ENCODE results near the gene ERI2.
"Not testable (repeated sequence)": the region's sequence is repeated elsewhere in the genome, so short reads cannot be mapped to it uniquely, and the experiment has no call there.

The ERI2 gene

GRCh38 chr16:20766294-20766693 is 40.0 kb downstream of the ERI2 start:
- no peak overlapping the region for H3K27ac ChIP-seq (ENCODE audit: low read length)
- H3K4me3 ChIP-seq (ENCODE audit: low read length), result no peak overlapping the region
- no peaks in the 10 kb centered on the region for H3K27me3 ChIP-seq (ENCODE audit: control insufficient read depth, insufficient read depth, low read length)
- DNase-seq (ENCODE audit: low read depth, low spot score), result no peak
- no peaks in the 10 kb centered on the region for H3K36me3 ChIP-seq (ENCODE audit: control insufficient read depth, insufficient read depth, low read length)
- WGBS (ENCODE audit: insufficient coverage, insufficient read length), result no CpG with 5 or more reads among the region's 5 CpGs
- H3K4me1 ChIP-seq (ENCODE audit: control insufficient read depth, insufficient read depth, low read length), result no peaks in the 10 kb centered on the region
- no peaks in the 10 kb centered on the region for H3K9me3 ChIP-seq (ENCODE audit: control insufficient read depth, insufficient read depth, low read length)

GRCh38 chr16:20765732-20766131 is 40.5 kb downstream of the ERI2 start:
- no peaks in the 10 kb centered on the region for H3K36me3 ChIP-seq (ENCODE audit: control insufficient read depth, insufficient read depth, low read length)
- no peaks in the 10 kb centered on the region for H3K9me3 ChIP-seq (ENCODE audit: control insufficient read depth, insufficient read depth, low read length)
- H3K4me3 ChIP-seq (ENCODE audit: low read length), result no peak overlapping the region
- no peak overlapping the region for H3K27ac ChIP-seq (ENCODE audit: low read length)
- no CpG with 5 or more reads among the region's 2 CpGs for WGBS (ENCODE audit: insufficient coverage, insufficient read length)
- no peak for DNase-seq (ENCODE audit: low read depth, low spot score)
- H3K4me1 ChIP-seq (ENCODE audit: control insufficient read depth, insufficient read depth, low read length), result no peaks in the 10 kb centered on the region
- H3K27me3 ChIP-seq (ENCODE audit: control insufficient read depth, insufficient read depth, low read length), result no peaks in the 10 kb centered on the region

- no CpG with 5 or more reads among the region's 1 CpG for WGBS (ENCODE audit: insufficient coverage, insufficient read length)
- not testable (repeated sequence) for H3K27me3 ChIP-seq (ENCODE audit: control insufficient read depth, insufficient read depth, low read length); H3K36me3 ChIP-seq (ENCODE audit: control insufficient read depth, insufficient read depth, low read length); H3K4me3 ChIP-seq (ENCODE audit: low read length); H3K27ac ChIP-seq (ENCODE audit: low read length); H3K4me1 ChIP-seq (ENCODE audit: control insufficient read depth, insufficient read depth, low read length); DNase-seq (ENCODE audit: low read depth, low spot score); H3K9me3 ChIP-seq (ENCODE audit: control insufficient read depth, insufficient read depth, low read length)
Measured at GRCh38 chr16:20764448-20764847, 41.8 kb downstream of the ERI2 start.

GRCh38 chr16:20763461-20764232 is 42.6 kb downstream of the ERI2 start, which contains the start of gene ACSM3:
Gene ACSM3 (plus strand): TSS chr16:20764014. CDS start chr16:20770035, 6,021 bp downstream.
- H3K4me1 ChIP-seq (ENCODE audit: control insufficient read depth, insufficient read depth, low read length), result no peaks in the 10 kb centered on the region
- WGBS (ENCODE audit: insufficient coverage, insufficient read length), result no CpG with 5 or more reads among the region's 10 CpGs
- no peaks in the 10 kb centered on the region for H3K9me3 ChIP-seq (ENCODE audit: control insufficient read depth, insufficient read depth, low read length)
- peak within 1 kb of the TSS; percentile 34; the same call in 1 of the 2 replicates for H3K4me3 ChIP-seq (ENCODE audit: low read length)
- no peaks in the 10 kb centered on the region for H3K27me3 ChIP-seq (ENCODE audit: control insufficient read depth, insufficient read depth, low read length)
- DNase-seq (ENCODE audit: low read depth, low spot score), result peak; percentile 45
- H3K27ac ChIP-seq (ENCODE audit: low read length), result no peak within 1 kb of the TSS
- H3K36me3 ChIP-seq (ENCODE audit: control insufficient read depth, insufficient read depth, low read length), result no peaks in the 10 kb centered on the region

- DNase-seq (ENCODE audit: low read depth, low spot score), result no peak
- no peak overlapping the region for H3K4me3 ChIP-seq (ENCODE audit: low read length)
- no peaks in the 10 kb centered on the region for H3K27me3 ChIP-seq (ENCODE audit: control insufficient read depth, insufficient read depth, low read length)
- H3K36me3 ChIP-seq (ENCODE audit: control insufficient read depth, insufficient read depth, low read length), result no peaks in the 10 kb centered on the region
- no peaks in the 10 kb centered on the region for H3K9me3 ChIP-seq (ENCODE audit: control insufficient read depth, insufficient read depth, low read length)
- H3K27ac ChIP-seq (ENCODE audit: low read length), result no peak overlapping the region
- WGBS (ENCODE audit: insufficient coverage, insufficient read length), result no CpG with 5 or more reads among the region's 3 CpGs
- no peaks in the 10 kb centered on the region for H3K4me1 ChIP-seq (ENCODE audit: control insufficient read depth, insufficient read depth, low read length)
Measured at GRCh38 chr16:20762404-20763123, 43.7 kb downstream of the ERI2 start.

GRCh38 chr16:20761175-20761574 is 45.1 kb downstream of the ERI2 start:
- Histone ChIP-seq H3K4me3 (ENCODE audit: low read length) (no peak overlapping the region), H3K4me1 (ENCODE audit: control insufficient read depth, insufficient read depth, low read length) (no peaks in the 10 kb centered on the region), H3K9me3 (ENCODE audit: control insufficient read depth, insufficient read depth, low read length) (no peaks in the 10 kb centered on the region), H3K27me3 (ENCODE audit: control insufficient read depth, insufficient read depth, low read length) (no peaks in the 10 kb centered on the region), H3K36me3 (ENCODE audit: control insufficient read depth, insufficient read depth, low read length) (no peaks in the 10 kb centered on the region), H3K27ac (ENCODE audit: low read length) (no peak overlapping the region)
- no peak for DNase-seq (ENCODE audit: low read depth, low spot score)
- no CpG with 5 or more reads among the region's 1 CpG for WGBS (ENCODE audit: insufficient coverage, insufficient read length)

GRCh38 chr16:20760346-20760745 is 45.9 kb downstream of the ERI2 start:
- no peak overlapping the region for H3K4me3 ChIP-seq (ENCODE audit: low read length)
- no peaks in the 10 kb centered on the region for H3K36me3 ChIP-seq (ENCODE audit: control insufficient read depth, insufficient read depth, low read length)
- H3K9me3 ChIP-seq (ENCODE audit: control insufficient read depth, insufficient read depth, low read length), result no peaks in the 10 kb centered on the region
- no CpG with 5 or more reads among the region's 2 CpGs for WGBS (ENCODE audit: insufficient coverage, insufficient read length)
- no peaks in the 10 kb centered on the region for H3K27me3 ChIP-seq (ENCODE audit: control insufficient read depth, insufficient read depth, low read length)
- no peak overlapping the region for H3K27ac ChIP-seq (ENCODE audit: low read length)
- no peaks in the 10 kb centered on the region for H3K4me1 ChIP-seq (ENCODE audit: control insufficient read depth, insufficient read depth, low read length)
- DNase-seq (ENCODE audit: low read depth, low spot score), result no peak

GRCh38 chr16:20755799-20756198 is 50.5 kb downstream of the ERI2 start:
- not testable (repeated sequence) for H3K4me3 ChIP-seq (ENCODE audit: low read length); H3K27me3 ChIP-seq (ENCODE audit: control insufficient read depth, insufficient read depth, low read length); DNase-seq (ENCODE audit: low read depth, low spot score); H3K9me3 ChIP-seq (ENCODE audit: control insufficient read depth, insufficient read depth, low read length); H3K4me1 ChIP-seq (ENCODE audit: control insufficient read depth, insufficient read depth, low read length); H3K27ac ChIP-seq (ENCODE audit: low read length); H3K36me3 ChIP-seq (ENCODE audit: control insufficient read depth, insufficient read depth, low read length)
- no CpG with 5 or more reads among the region's 5 CpGs for WGBS (ENCODE audit: insufficient coverage, insufficient read length)

GRCh38 chr16:20755238-20755637 is 51.0 kb downstream of the ERI2 start:
- no peaks in the 10 kb centered on the region for H3K27me3 ChIP-seq (ENCODE audit: control insufficient read depth, insufficient read depth, low read length)
- WGBS (ENCODE audit: insufficient coverage, insufficient read length), result no CpG with 5 or more reads among the region's 1 CpG

GRCh38 chr16:20753727-20754126 is 52.5 kb downstream of the ERI2 start:
- H3K27me3 ChIP-seq (ENCODE audit: control insufficient read depth, insufficient read depth, low read length), result no peaks in the 10 kb centered on the region
- no peak for DNase-seq (ENCODE audit: low read depth, low spot score)
- no peaks in the 10 kb centered on the region for H3K36me3 ChIP-seq (ENCODE audit: control insufficient read depth, insufficient read depth, low read length)
- H3K9me3 ChIP-seq (ENCODE audit: control insufficient read depth, insufficient read depth, low read length), result no peaks in the 10 kb centered on the region
- no peak overlapping the region for H3K27ac ChIP-seq (ENCODE audit: low read length)
- no CpG with 5 or more reads among the region's 1 CpG for WGBS (ENCODE audit: insufficient coverage, insufficient read length)
- H3K4me3 ChIP-seq (ENCODE audit: low read length), result no peak overlapping the region
- H3K4me1 ChIP-seq (ENCODE audit: control insufficient read depth, insufficient read depth, low read length), result no peaks in the 10 kb centered on the region

More at GRCh38 chr16:20755238-20755637, 51.0 kb downstream of the ERI2 start:
- Histone ChIP-seq H3K4me1 (ENCODE audit: control insufficient read depth, insufficient read depth, low read length) (no peaks in the 10 kb centered on the region), H3K4me3 (ENCODE audit: low read length) (no peak overlapping the region), H3K9me3 (ENCODE audit: control insufficient read depth, insufficient read depth, low read length) (no peaks in the 10 kb centered on the region), H3K27ac (ENCODE audit: low read length) (no peak overlapping the region), H3K36me3 (ENCODE audit: control insufficient read depth, insufficient read depth, low read length) (no peaks in the 10 kb centered on the region)
- no peak for DNase-seq (ENCODE audit: low read depth, low spot score)

Measured in iPS DF 6.9 (cell line).